HEK293 (cell line): ENCODE data around the gene SRSF6.
A peak's percentile ranks its signal among the peaks of the same experiment; 100 is the strongest.

Experiments used
- CTCF ChIA-PET: fragments of 350-600 bp; formaldehyde crosslinking; extraction: SDS; loops from one replicate; lab custom pipeline; 2021; ENCODE audit warnings: antibody characterized with exemption; lab: Yijun Ruan, JAX
- POLR2A ChIA-PET: fragments of 300-600 bp; formaldehyde crosslinking; extraction: SDS; loops from one replicate; lab custom pipeline; 2020; ENCODE audit warnings: antibody characterized with exemption, inconsistent platforms; lab: Yijun Ruan, JAX
- H3K27ac ChIP-seq: fragments of 200-500 bp; sonication (Bioruptor generic); 2 replicates; pipeline ENCODE4 v1.5.1; 2014; ENCODE audit warnings: low read depth, low read length, control low read depth, inconsistent platforms; ENCODE audit errors: extremely low read depth
- H3K36me3 ChIP-seq, 2 experiments: fragments of 200-500 bp in 1 of 2; sonication (Bioruptor generic) in 1 of 2; 1 replicate in 1 of 2; 2 replicates in 1 of 2; pipeline ENCODE4 v1.5.1; 2014 to 2017; ENCODE audit warnings: inconsistent platforms in 2 of 2, low read length in 2 of 2; ENCODE audit not compliant: control insufficient read depth in 2 of 2, insufficient read depth in 1 of 2
- H3K4me1 ChIP-seq: fragments of 200-500 bp; sonication (Bioruptor generic); 2 replicates; pipeline ENCODE4 v1.5.1; 2014; ENCODE audit warnings: mild to moderate bottlenecking, low read length, inconsistent platforms; ENCODE audit not compliant: control insufficient read depth, insufficient read depth
- H3K4me3 ChIP-seq: 2 replicates; pipeline ENCODE4 v1.5.1; 2011; ENCODE audit warnings: low read depth, mild to moderate bottlenecking, control low read depth, low read length, moderate library complexity
- H3K9me3 ChIP-seq: fragments of 200-500 bp; sonication (Bioruptor generic); 2 replicates; pipeline ENCODE4 v1.5.1; 2014; ENCODE audit warnings: low read depth, low read length, inconsistent platforms; ENCODE audit not compliant: control insufficient read depth, insufficient read depth
- BCL11A ChIP-seq: fragments of 450-650 bp; formaldehyde crosslinking; IDR thresholded peaks from 2 replicates; pipeline ENCODE4 v1.5.1; 2016; ENCODE audit warnings: low read depth, missing biosample characterization, missing genetic modification characterization
- GLI4 ChIP-seq: fragments of 450-650 bp; formaldehyde crosslinking; IDR thresholded peaks from 2 replicates; pipeline ENCODE4 v1.5.1; 2016; ENCODE audit warnings: missing biosample characterization, missing genetic modification characterization
- HOXD13 ChIP-seq: sonication (generic); formaldehyde crosslinking; IDR thresholded peaks from 2 replicates; pipeline ENCODE4 v1.8.0; 2022; ENCODE audit warnings: missing genetic modification reagents, borderline replicate concordance
- PRDM1 ChIP-seq: fragments of 450-650 bp; formaldehyde crosslinking; IDR thresholded peaks from 2 replicates; pipeline ENCODE4; 2016; ENCODE audit warnings: missing biosample characterization, missing genetic modification characterization
- SCRT1 ChIP-seq: fragments of 450-650 bp; formaldehyde crosslinking; IDR thresholded peaks from 2 replicates; pipeline ENCODE4 v1.5.1; 2016; ENCODE audit warnings: missing biosample characterization, missing genetic modification characterization, borderline replicate concordance
- ZBTB48 ChIP-seq: fragments of 450-650 bp; formaldehyde crosslinking; IDR thresholded peaks from 2 replicates; pipeline ENCODE4 v1.5.1; 2016; ENCODE audit warnings: missing biosample characterization, missing genetic modification characterization
- ZNF121 ChIP-seq: fragments of 450-650 bp; formaldehyde crosslinking; IDR thresholded peaks from 2 replicates; pipeline ENCODE4 v1.5.1; 2016; ENCODE audit warnings: missing biosample characterization, missing genetic modification characterization
- ZNF140 ChIP-seq: fragments of 450-650 bp; formaldehyde crosslinking; IDR thresholded peaks from 2 replicates; pipeline ENCODE4 v1.5.1; 2016; ENCODE audit warnings: missing biosample characterization, missing genetic modification characterization
- ZNF280D ChIP-seq: fragments of 450-650 bp; formaldehyde crosslinking; IDR thresholded peaks from 2 replicates; pipeline ENCODE4 v1.5.1; 2016; ENCODE audit warnings: missing biosample characterization, missing genetic modification characterization
- ZNF37A ChIP-seq: fragments of 450-650 bp; IDR thresholded peaks from 2 replicates; pipeline ENCODE4 v1.5.1; 2018; ENCODE audit warnings: missing biosample characterization, missing genetic modification characterization
- ZNF404 ChIP-seq: fragments of 450-650 bp; formaldehyde crosslinking; IDR thresholded peaks from 2 replicates; pipeline ENCODE4 v1.5.1; 2017; ENCODE audit warnings: missing biosample characterization, missing genetic modification characterization
- ZNF423 ChIP-seq: fragments of 450-650 bp; formaldehyde crosslinking; IDR thresholded peaks from 2 replicates; pipeline ENCODE4 v1.5.1; 2016; ENCODE audit warnings: missing biosample characterization, missing genetic modification characterization
- ZNF433 ChIP-seq: fragments of 450-650 bp; formaldehyde crosslinking; IDR thresholded peaks from 2 replicates; pipeline ENCODE4 v1.5.1; 2016; ENCODE audit warnings: missing biosample characterization, missing genetic modification characterization, low read depth
- ZNF449 ChIP-seq: fragments of 450-650 bp; formaldehyde crosslinking; IDR thresholded peaks from 2 replicates; pipeline ENCODE4 v1.5.1; 2017; ENCODE audit warnings: missing biosample characterization, mild to moderate bottlenecking, missing genetic modification characterization, moderate library complexity
- ZNF473 ChIP-seq: fragments of 450-650 bp; formaldehyde crosslinking; IDR thresholded peaks from 2 replicates; pipeline ENCODE4 v1.5.1; 2017; ENCODE audit warnings: missing biosample characterization, missing genetic modification characterization
- ZNF48 ChIP-seq: fragments of 450-650 bp; formaldehyde crosslinking; IDR thresholded peaks from 2 replicates; pipeline ENCODE4 v1.5.1; 2016; ENCODE audit warnings: missing biosample characterization, missing genetic modification characterization
- ZNF530 ChIP-seq: fragments of 450-650 bp; formaldehyde crosslinking; IDR thresholded peaks from 2 replicates; pipeline ENCODE4 v1.5.1; 2016; ENCODE audit warnings: low read depth, missing biosample characterization, missing genetic modification characterization
- ZNF596 ChIP-seq: fragments of 450-650 bp; IDR thresholded peaks from 2 replicates; pipeline ENCODE4 v1.5.0; 2018; ENCODE audit warnings: missing biosample characterization, mild to moderate bottlenecking, missing genetic modification characterization, moderate library complexity
- ZNF626 ChIP-seq: fragments of 450-650 bp; sonication (Bioruptor Pico); formaldehyde crosslinking; IDR thresholded peaks from 2 replicates; pipeline ENCODE4 v1.5.1; 2018; ENCODE audit warnings: missing biosample characterization, missing genetic modification characterization, inconsistent platforms
- ZNF677 ChIP-seq: fragments of 450-650 bp; IDR thresholded peaks from 2 replicates; pipeline ENCODE4 v1.5.0; 2018; ENCODE audit warnings: missing biosample characterization, mild to moderate bottlenecking, missing genetic modification characterization, moderate library complexity
- ZNF792 ChIP-seq: fragments of 450-650 bp; formaldehyde crosslinking; IDR thresholded peaks from 2 replicates; pipeline ENCODE4 v1.5.1; 2016; ENCODE audit warnings: missing biosample characterization, missing genetic modification characterization
- TF ChIP-seq, protein P1 (sequence below): fragments of 450-650 bp; formaldehyde crosslinking; IDR thresholded peaks from 2 replicates; pipeline ENCODE4 v1.5.1; 2017; ENCODE audit warnings: missing biosample characterization, missing genetic modification characterization
- TF ChIP-seq, protein P2 (sequence below): fragments of 450-650 bp; formaldehyde crosslinking; IDR thresholded peaks from 2 replicates; pipeline ENCODE4 v1.5.1; 2016; ENCODE audit warnings: missing biosample characterization, missing genetic modification characterization

The SRSF6 gene

GRCh38 chr20:43459022-43459942 is 1.6 kb downstream of the SRSF6 start:
- H3K4me3 ChIP-seq = peak overlapping the region; percentile 91
- no peaks in the 10 kb centered on the region for H3K9me3 ChIP-seq
- H3K36me3 ChIP-seq = peaks cover 38 to 55% of the 10 kb centered on the region in 2 experiments
- H3K27ac ChIP-seq = no peak overlapping the region; the same call in 1 of the 2 replicates
- POLR2A ChIA-PET = interaction anchor here (1.1 to 2.9 kb wide), 3 partner anchors 16 to 132 kb away, joined by 5 to 16 read pairs (median 7); partner anchors contain the start of gene IFT52
- CTCF ChIA-PET = no interaction called here
- TF ChIP-seq BCL11A (tag by site-specific recombination) (peak; percentile 40; the same call in 1 of the 2 replicates), SCRT1 (tag by site-specific recombination) (0 out of 2 replicates have a peak, but pooled peaks have one; percentile 9), ZNF792 (tag by site-specific recombination) (no peak)
- TF ChIP-seq, protein P1, sequence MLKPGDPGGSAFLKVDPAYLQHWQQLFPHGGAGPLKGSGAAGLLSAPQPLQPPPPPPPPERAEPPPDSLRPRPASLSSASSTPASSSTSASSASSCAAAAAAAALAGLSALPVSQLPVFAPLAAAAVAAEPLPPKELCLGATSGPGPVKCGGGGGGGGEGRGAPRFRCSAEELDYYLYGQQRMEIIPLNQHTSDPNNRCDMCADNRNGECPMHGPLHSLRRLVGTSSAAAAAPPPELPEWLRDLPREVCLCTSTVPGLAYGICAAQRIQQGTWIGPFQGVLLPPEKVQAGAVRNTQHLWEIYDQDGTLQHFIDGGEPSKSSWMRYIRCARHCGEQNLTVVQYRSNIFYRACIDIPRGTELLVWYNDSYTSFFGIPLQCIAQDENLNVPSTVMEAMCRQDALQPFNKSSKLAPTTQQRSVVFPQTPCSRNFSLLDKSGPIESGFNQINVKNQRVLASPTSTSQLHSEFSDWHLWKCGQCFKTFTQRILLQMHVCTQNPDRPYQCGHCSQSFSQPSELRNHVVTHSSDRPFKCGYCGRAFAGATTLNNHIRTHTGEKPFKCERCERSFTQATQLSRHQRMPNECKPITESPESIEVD = peak; percentile 40; the same call in 1 of the 2 replicates
- H3K4me1 ChIP-seq = no peaks in the 10 kb centered on the region

GRCh38 chr20:43460172-43460829 is 2.6 kb downstream of the SRSF6 start:
- ChIA-PET POLR2A (interaction anchor here (2.3 kb wide), 1 partner anchor 54 kb away, joined by 5 read pairs; no protein-coding TSS in a partner anchor), CTCF (interaction anchor here (0.6 kb wide), 1 partner anchor 295 kb away, joined by 4 read pairs; no protein-coding TSS in a partner anchor)
- Histone ChIP-seq H3K9me3 (no peaks in the 10 kb centered on the region), H3K36me3 (peaks cover 48 to 65% of the 10 kb centered on the region in 2 experiments), H3K4me3 (no peak overlapping the region), H3K27ac (no peak overlapping the region), H3K4me1 (no peaks in the 10 kb centered on the region)
- TF ChIP-seq ZNF596 (tag by site-specific recombination) = no peak
- TF ChIP-seq, protein P2, sequence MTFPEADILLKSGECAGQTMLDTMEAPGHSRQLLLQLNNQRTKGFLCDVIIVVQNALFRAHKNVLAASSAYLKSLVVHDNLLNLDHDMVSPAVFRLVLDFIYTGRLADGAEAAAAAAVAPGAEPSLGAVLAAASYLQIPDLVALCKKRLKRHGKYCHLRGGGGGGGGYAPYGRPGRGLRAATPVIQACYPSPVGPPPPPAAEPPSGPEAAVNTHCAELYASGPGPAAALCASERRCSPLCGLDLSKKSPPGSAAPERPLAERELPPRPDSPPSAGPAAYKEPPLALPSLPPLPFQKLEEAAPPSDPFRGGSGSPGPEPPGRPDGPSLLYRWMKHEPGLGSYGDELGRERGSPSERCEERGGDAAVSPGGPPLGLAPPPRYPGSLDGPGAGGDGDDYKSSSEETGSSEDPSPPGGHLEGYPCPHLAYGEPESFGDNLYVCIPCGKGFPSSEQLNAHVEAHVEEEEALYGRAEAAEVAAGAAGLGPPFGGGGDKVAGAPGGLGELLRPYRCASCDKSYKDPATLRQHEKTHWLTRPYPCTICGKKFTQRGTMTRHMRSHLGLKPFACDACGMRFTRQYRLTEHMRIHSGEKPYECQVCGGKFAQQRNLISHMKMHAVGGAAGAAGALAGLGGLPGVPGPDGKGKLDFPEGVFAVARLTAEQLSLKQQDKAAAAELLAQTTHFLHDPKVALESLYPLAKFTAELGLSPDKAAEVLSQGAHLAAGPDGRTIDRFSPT = no peak
- no peak for TF ChIP-seq HOXD13
- no peak for TF ChIP-seq ZNF626 (tag by site-specific recombination)
- TF ChIP-seq ZBTB48 (tag by site-specific recombination) = no peak
- TF ChIP-seq ZNF473 (tag by site-specific recombination) = no peak
- no peak for TF ChIP-seq ZNF677
- TF ChIP-seq GLI4 (tag by site-specific recombination) = no peak
- no peak for TF ChIP-seq ZNF280D (tag by site-specific recombination)
- no peak for TF ChIP-seq ZNF404 (tag by site-specific recombination)
- no peak for TF ChIP-seq ZNF423
- TF ChIP-seq ZNF449 (tag by site-specific recombination) = no peak
- TF ChIP-seq ZNF48 (tag by site-specific recombination) = no peak
- TF ChIP-seq ZNF433 (tag by site-specific recombination) = no peak
- TF ChIP-seq ZNF530 = no peak
- no peak for TF ChIP-seq ZNF37A (tag by site-specific recombination)
- TF ChIP-seq ZNF140 (tag by site-specific recombination) = no peak
- no peak for TF ChIP-seq PRDM1 (tag by site-specific recombination)
- TF ChIP-seq ZNF121 (tag by site-specific recombination) = no peak
